DND-41 (cell line): ENCODE results near the gene PRICKLE3.

Experiments used
- ATAC-seq: fragments of 200-7000 bp; cut with Tn5 transposase; 3 replicates; pipeline ENCODE4 v1.9.1; 2021; ENCODE audit warnings: low read depth; ENCODE audit not compliant: insufficient read depth
- DNase-seq: peaks from one replicate; pipeline ENCODE4 v3.0.0-alpha.2; 2020
- H2AFZ ChIP-seq: 2 replicates; pipeline ENCODE4 v1.6.0; 2012; ENCODE audit warnings: low read depth, low read length
- H3K27ac ChIP-seq: 2 replicates; pipeline ENCODE4 v1.5.1; 2012; ENCODE audit warnings: low read length, inconsistent platforms
- H3K27me3 ChIP-seq: fragments of 200-600 bp; sonication (generic); 2 replicates; pipeline ENCODE4 v1.6.0; 2012; ENCODE audit warnings: low read length, mild to moderate bottlenecking, inconsistent platforms; ENCODE audit not compliant: insufficient read depth, poor library complexity
- H3K36me3 ChIP-seq: 2 replicates; pipeline ENCODE4 v1.5.1; 2012; ENCODE audit warnings: low read length, inconsistent platforms; ENCODE audit not compliant: insufficient read depth
- H3K4me1 ChIP-seq: 2 replicates; pipeline ENCODE4 v1.5.1; 2012; ENCODE audit warnings: mild to moderate bottlenecking, low read length; ENCODE audit not compliant: insufficient read depth
- H3K4me2 ChIP-seq: 2 replicates; pipeline ENCODE4 v1.6.0; 2012; ENCODE audit warnings: mild to moderate bottlenecking, moderate library complexity, low read length, inconsistent platforms; ENCODE audit not compliant: insufficient read depth
- H3K4me3 ChIP-seq, 2 experiments: fragments of 200-600 bp in 1 of 2; shearing (Covaris generic) in 1 of 2; 2 replicates each; pipeline ENCODE4 v1.5.1; 2012 to 2016; ENCODE audit warnings: inconsistent platforms in 2 of 2, low read length in 2 of 2, mild to moderate bottlenecking in 2 of 2, low read depth in 1 of 2, moderate library complexity in 1 of 2
- H3K79me2 ChIP-seq: 2 replicates; pipeline ENCODE4 v1.6.0; 2012; ENCODE audit warnings: low read length, inconsistent platforms; ENCODE audit not compliant: insufficient read depth
- H3K9ac ChIP-seq: 2 replicates; pipeline ENCODE4 v1.6.0; 2012; ENCODE audit warnings: low read depth, mild to moderate bottlenecking, inconsistent platforms, low read length, moderate library complexity
- H3K9me3 ChIP-seq: 2 replicates; pipeline ENCODE4 v1.5.1; 2012; ENCODE audit warnings: low read length, moderate library complexity, mild to moderate bottlenecking, inconsistent platforms; ENCODE audit not compliant: insufficient read depth, severe bottlenecking
- H4K20me1 ChIP-seq: 2 replicates; pipeline ENCODE4 v1.6.0; 2012; ENCODE audit warnings: low read length; ENCODE audit not compliant: insufficient read depth
- CTCF ChIP-seq: IDR thresholded peaks from 2 replicates; pipeline ENCODE4 v1.5.1; 2012; ENCODE audit warnings: borderline replicate concordance, low read length, moderate library complexity, mild to moderate bottlenecking; ENCODE audit not compliant: poor library complexity, severe bottlenecking; ENCODE audit errors: extremely low read depth
- EZH2 ChIP-seq: IDR thresholded peaks from 3 replicates; pipeline ENCODE4 v1.6.1; 2012; ENCODE audit warnings: borderline replicate concordance, low read depth, mild to moderate bottlenecking, moderate library complexity, low read length, inconsistent platforms; ENCODE audit not compliant: severe bottlenecking

PRICKLE3 gene

GRCh38 chrX:49209434-49210251, 23.5 kb upstream of the PRICKLE3 start:
- Histone ChIP-seq H4K20me1 (no peaks in the 10 kb centered on the region), H3K9ac (no peak overlapping the region), H3K4me1 (no peaks in the 10 kb centered on the region), H3K9me3 (no peaks in the 10 kb centered on the region), H3K27me3 (no peaks in the 10 kb centered on the region), H3K27ac (no peak overlapping the region), H3K4me3 (no peak overlapping the region), H3K36me3 (no peaks in the 10 kb centered on the region), H2AFZ (no peak overlapping the region), H3K4me2 (no peak overlapping the region), H3K79me2 (no peaks in the 10 kb centered on the region)
- DNase-seq: peak; percentile 31
- ATAC-seq: peak; percentile 54; the same call in 2 of the 3 replicates
- TF ChIP-seq EZH2 (no peak), CTCF (no peak)

GRCh38 chrX:49208399-49208798, 22.2 kb upstream of the PRICKLE3 start:
- Histone ChIP-seq H3K4me2 (no peak overlapping the region), H3K4me3 (no peak overlapping the region), H4K20me1 (no peaks in the 10 kb centered on the region), H3K79me2 (no peaks in the 10 kb centered on the region), H3K27ac (no peak overlapping the region), H3K27me3 (no peaks in the 10 kb centered on the region), H3K36me3 (no peaks in the 10 kb centered on the region), H3K9me3 (no peaks in the 10 kb centered on the region), H3K9ac (no peak overlapping the region), H2AFZ (no peak overlapping the region), H3K4me1 (no peaks in the 10 kb centered on the region)
- ATAC-seq (no peak), DNase-seq (no peak)
- TF ChIP-seq EZH2: no peak
- no peak for TF ChIP-seq CTCF

GRCh38 chrX:49206543-49206942, 20.4 kb upstream of the PRICKLE3 start:
- no peak overlapping the region for H2AFZ ChIP-seq
- H3K9me3 ChIP-seq: no peaks in the 10 kb centered on the region
- no peaks in the 10 kb centered on the region for H4K20me1 ChIP-seq
- H3K4me1 ChIP-seq: no peaks in the 10 kb centered on the region
- H3K4me3 ChIP-seq: no peak overlapping the region
- no peaks in the 10 kb centered on the region for H3K27me3 ChIP-seq
- no peak for ATAC-seq
- H3K79me2 ChIP-seq: no peaks in the 10 kb centered on the region
- TF ChIP-seq CTCF (no peak), EZH2 (no peak)
- H3K36me3 ChIP-seq: no peaks in the 10 kb centered on the region
- H3K9ac ChIP-seq: no peak overlapping the region
- DNase-seq: no peak
- H3K4me2 ChIP-seq: no peak overlapping the region
- H3K27ac ChIP-seq: no peak overlapping the region

GRCh38 chrX:49205443-49205842, 19.3 kb upstream of the PRICKLE3 start:
- no peaks in the 10 kb centered on the region for H3K36me3 ChIP-seq
- H3K4me2 ChIP-seq: no peak overlapping the region
- H3K27me3 ChIP-seq: no peaks in the 10 kb centered on the region
- no peaks in the 10 kb centered on the region for H3K79me2 ChIP-seq
- no peak overlapping the region for H3K9ac ChIP-seq
- H3K4me1 ChIP-seq: peaks cover 4% of the 10 kb centered on the region
- H3K27ac ChIP-seq: no peak overlapping the region
- H4K20me1 ChIP-seq: no peaks in the 10 kb centered on the region
- no peak overlapping the region for H3K4me3 ChIP-seq
- no peak overlapping the region for H2AFZ ChIP-seq
- H3K9me3 ChIP-seq: no peaks in the 10 kb centered on the region
- DNase-seq: no peak
- no peak for ATAC-seq
- TF ChIP-seq EZH2: no peak
- no peak for TF ChIP-seq CTCF
